Measurements from ENCODE around the gene GRAP. TPM values are rescaled to one million over a fixed set of nuclear protein-coding genes. Genes with fewer than 3 reads are reported as not detected.

The GRAP gene
- polyA plus RNA-seq, 1 experiment = 0.06 TPM

GRCh38 chr17:19010729-19011505 is 35.8 kb downstream of the GRAP start:
- POLR2A ChIA-PET = no interaction called here
- Histone ChIP-seq H3K27me3 (ENCODE audit: control insufficient read depth, insufficient read depth, low read length) (no peaks in the 10 kb centered on the region), H3K36me3 (ENCODE audit: control insufficient read depth, insufficient read depth, low read length) (no peaks in the 10 kb centered on the region), H3K4me3 (ENCODE audit: low read depth, low read length) (no peak overlapping the region)
- CTCF ChIA-PET = interaction anchor here (0.9 kb wide), 1 partner anchor 50 kb away, joined by 6 read pairs; no protein-coding TSS in a partner anchor
- DNase-seq (ENCODE audit: low read depth) = no peak
- no peak for TF ChIP-seq CTCF (IDR thresholded peaks at IDR 0.05; ENCODE audit: insufficient read depth, low read depth, low read length)

GRCh38 chr17:19009970-19010369 is 36.8 kb downstream of the GRAP start:
- no peaks in the 10 kb centered on the region for H3K36me3 ChIP-seq (ENCODE audit: control insufficient read depth, insufficient read depth, low read length)
- CTCF ChIA-PET = no interaction called here
- POLR2A ChIA-PET = no interaction called here
- TF ChIP-seq CTCF (IDR thresholded peaks at IDR 0.05; ENCODE audit: insufficient read depth, low read depth, low read length) = no peak
- H3K4me3 ChIP-seq (ENCODE audit: low read depth, low read length) = no peak overlapping the region
- DNase-seq (ENCODE audit: low read depth) = no peak
- H3K27me3 ChIP-seq (ENCODE audit: control insufficient read depth, insufficient read depth, low read length) = no peaks in the 10 kb centered on the region

GRCh38 chr17:19006698-19007097 is 40.1 kb downstream of the GRAP start:
- TF ChIP-seq CTCF (IDR thresholded peaks at IDR 0.05; ENCODE audit: insufficient read depth, low read depth, low read length) = no peak
- CTCF ChIA-PET = interaction anchor here (0.7 kb wide), 1 partner anchor 47 kb away, joined by 3 read pairs; no protein-coding TSS in a partner anchor

GRCh38 chr17:19005789-19006430 is 40.8 kb downstream of the GRAP start:
- ChIA-PET CTCF (interaction anchor here (0.7 kb wide), 1 partner anchor 46 kb away, joined by 3 read pairs; no protein-coding TSS in a partner anchor), POLR2A (no interaction called here)
- Histone ChIP-seq H3K4me3 (ENCODE audit: low read depth, low read length) (no peak overlapping the region), H3K36me3 (ENCODE audit: control insufficient read depth, insufficient read depth, low read length) (peaks cover 3% of the 10 kb centered on the region; the same call in 1 of the 2 replicates), H3K27me3 (ENCODE audit: control insufficient read depth, insufficient read depth, low read length) (no peaks in the 10 kb centered on the region)
- no peak for TF ChIP-seq CTCF (IDR thresholded peaks at IDR 0.05; ENCODE audit: insufficient read depth, low read depth, low read length)
- DNase-seq (ENCODE audit: low read depth) = no peak

More at GRCh38 chr17:19006698-19007097, 40.1 kb downstream of the GRAP start:
- DNase-seq (ENCODE audit: low read depth) = no peak
- no peak overlapping the region for H3K4me3 ChIP-seq (ENCODE audit: low read depth, low read length)
- H3K36me3 ChIP-seq (ENCODE audit: control insufficient read depth, insufficient read depth, low read length) = peaks cover under 1% of the 10 kb centered on the region; the same call in 1 of the 2 replicates
- H3K27me3 ChIP-seq (ENCODE audit: control insufficient read depth, insufficient read depth, low read length) = no peaks in the 10 kb centered on the region
- POLR2A ChIA-PET = no interaction called here

GRCh38 chr17:19005137-19005773 is 41.5 kb downstream of the GRAP start:
- CTCF ChIA-PET = interaction anchor here (0.9 to 1.9 kb wide), 3 partner anchors 18 to 44 kb away, joined by 3 to 4 read pairs (median 3); no protein-coding TSS in a partner anchor
- H3K36me3 ChIP-seq (ENCODE audit: control insufficient read depth, insufficient read depth, low read length) = peaks cover 3% of the 10 kb centered on the region; the same call in 1 of the 2 replicates
- no peak for TF ChIP-seq CTCF (IDR thresholded peaks at IDR 0.05; ENCODE audit: insufficient read depth, low read depth, low read length)
- no peaks in the 10 kb centered on the region for H3K27me3 ChIP-seq (ENCODE audit: control insufficient read depth, insufficient read depth, low read length)
- no peak for DNase-seq (ENCODE audit: low read depth)
- peak overlapping the region; percentile 50 for H3K4me3 ChIP-seq (ENCODE audit: low read depth, low read length)
- POLR2A ChIA-PET = no interaction called here
